Stimulated activated CD4-positive, alpha-beta T cell treated with anti-CD3 and anti-CD28 coated beads, Interleukin-4, amount 100 ng/mL, for 1 hour (primary cell): ENCODE results near the gene TIE1.
"Not testable (repeated sequence)": the region's sequence is repeated elsewhere in the genome, so short reads cannot be mapped to it uniquely, and the experiment has no call there.

ENCODE experiments used
- DNase-seq: peaks from one replicate; pipeline ENCODE4 v3.0.0-alpha.2; 2020

Gene TIE1

DNA sequence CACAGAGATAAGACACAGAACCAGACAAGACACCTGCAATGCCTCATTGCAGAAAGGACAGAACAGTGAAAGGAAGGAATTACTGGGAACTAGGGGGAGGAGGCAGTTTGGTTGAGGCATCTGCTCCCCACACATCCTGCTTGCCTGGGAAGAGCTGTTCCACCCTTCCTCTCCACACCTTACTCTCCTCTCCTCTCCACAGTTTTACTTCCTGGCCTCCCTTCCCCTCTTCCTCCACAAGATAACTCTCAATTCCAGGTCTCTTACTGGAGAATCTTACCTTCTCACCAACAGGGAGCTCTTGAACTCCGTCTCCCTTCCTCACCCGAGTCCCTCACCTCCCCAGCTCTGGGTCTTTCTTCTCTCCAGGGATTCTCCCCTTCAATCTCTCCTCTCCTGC lies 64.9 kb downstream of the TIE1 start:
- no peak for DNase-seq

DNA sequence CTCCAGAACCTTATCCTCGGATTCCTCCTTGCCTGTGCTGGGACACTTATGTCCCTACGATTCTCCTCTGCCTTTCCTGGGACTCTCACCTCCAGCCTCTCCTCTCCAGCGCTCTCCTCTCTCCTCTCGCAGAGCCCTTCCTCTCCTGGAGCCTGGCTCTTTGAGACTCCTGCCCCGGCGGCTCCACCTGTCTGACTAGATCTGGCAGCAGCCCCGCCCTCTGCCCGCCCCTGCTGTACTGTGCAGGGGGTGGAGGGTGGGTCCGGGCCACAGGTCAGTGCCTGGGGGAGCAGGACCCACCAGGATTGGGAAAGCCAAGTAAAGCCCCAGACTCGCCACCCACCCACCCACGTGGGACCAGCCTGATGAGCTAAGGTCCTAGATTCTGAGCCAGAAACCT lies 65.4 kb downstream of the TIE1 start:
- DNase-seq: peak; percentile 15

- DNase-seq: no peak
Measured at GRCh38 chr1:43366601-43367025, 65.8 kb downstream of the TIE1 start.

DNA sequence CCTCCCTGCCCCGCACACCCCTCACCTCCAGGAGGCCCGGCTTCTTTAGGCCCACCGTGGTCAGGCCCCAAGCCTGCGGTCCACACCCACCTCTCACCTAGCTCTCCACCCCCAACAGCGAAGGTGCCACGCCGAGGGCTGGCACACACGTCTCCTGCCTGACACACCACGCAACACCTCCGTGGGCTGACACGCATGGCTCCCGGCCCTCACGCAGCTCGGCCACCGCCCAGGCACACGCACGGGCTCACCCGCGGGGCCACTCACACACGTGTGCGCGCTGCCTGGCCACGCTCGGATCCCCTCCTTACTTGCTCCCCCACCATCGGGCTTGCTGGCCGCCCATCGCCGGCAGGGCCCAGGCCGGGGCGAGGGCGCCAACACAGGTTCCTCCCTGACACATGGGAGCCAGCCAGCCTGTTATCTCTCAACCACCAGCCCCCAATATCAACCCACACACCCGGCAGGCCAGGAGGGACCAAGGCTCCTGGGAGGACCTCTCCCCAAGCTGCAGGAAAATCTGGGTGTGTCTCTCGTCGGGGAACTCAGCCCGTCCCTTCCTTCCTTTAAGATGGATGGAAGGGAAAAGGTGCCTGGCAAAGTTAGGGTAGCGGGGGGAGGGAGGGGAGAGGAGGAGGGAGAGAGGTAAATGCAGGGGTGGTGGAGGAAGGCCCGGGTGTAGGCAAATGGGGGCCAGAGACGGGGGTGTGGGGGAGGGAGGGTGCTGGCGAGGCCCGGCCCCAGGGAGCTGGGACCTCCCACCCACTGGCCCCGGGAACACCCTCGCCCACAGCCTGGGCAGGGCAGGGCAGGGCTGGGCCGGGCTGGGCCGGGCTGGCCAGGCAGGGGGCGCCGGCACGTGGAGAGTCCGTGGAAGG lies 66.5 kb downstream of the TIE1 start:
- peak; percentile 46 for DNase-seq

- DNase-seq: peak; percentile 90
Measured at GRCh38 chr1:43367904-43368645, 67.3 kb downstream of the TIE1 start, which contains the start of gene ELOVL1. TSS of gene ELOVL1 (minus strand) at chr1:43368011. CDS start at chr1:43365609, 2,402 bp downstream.

DNA sequence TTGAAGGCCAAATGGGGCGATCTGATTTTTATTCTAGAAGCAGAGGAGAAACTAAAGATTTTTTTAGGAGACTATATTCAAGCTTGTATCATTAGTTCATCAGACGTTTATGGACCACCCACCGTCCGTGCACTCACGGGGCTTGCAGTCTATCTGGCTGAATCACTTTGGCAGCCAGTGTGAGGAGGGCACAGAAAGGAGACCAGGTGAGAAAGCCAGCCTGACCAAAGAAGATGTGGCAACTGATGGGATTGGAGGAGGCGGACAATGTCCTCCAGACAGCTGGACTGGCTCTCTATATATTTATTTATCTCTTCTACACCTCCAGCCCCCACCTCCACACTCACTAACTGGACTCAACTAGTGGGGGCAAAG lies 67.9 kb downstream of the TIE1 start:
- DNase-seq: no peak

DNA sequence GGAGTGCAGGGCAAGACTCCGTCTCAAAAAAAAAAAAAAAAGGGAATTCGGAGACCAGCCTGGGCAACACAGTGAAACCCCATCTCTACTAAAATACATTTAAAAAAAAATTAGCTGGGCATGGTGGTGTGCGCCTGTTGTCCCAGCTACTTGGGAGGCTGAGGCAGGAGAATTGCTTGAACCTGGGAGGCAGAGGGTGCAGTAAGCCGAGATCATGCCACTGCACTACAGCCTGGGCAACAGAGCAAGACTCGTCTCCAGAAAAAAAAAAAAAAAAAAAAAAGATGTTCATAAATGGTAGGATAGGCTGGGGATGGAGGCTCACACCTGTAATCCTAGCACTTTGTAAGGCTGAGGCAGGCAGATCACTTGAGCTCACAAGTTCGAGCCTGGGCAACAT lies 69.0 kb downstream of the TIE1 start:
- DNase-seq: not testable (repeated sequence)

GRCh38 chr1:43370564-43370963 lies 69.8 kb downstream of the TIE1 start:
- DNase-seq: no peak

DNA sequence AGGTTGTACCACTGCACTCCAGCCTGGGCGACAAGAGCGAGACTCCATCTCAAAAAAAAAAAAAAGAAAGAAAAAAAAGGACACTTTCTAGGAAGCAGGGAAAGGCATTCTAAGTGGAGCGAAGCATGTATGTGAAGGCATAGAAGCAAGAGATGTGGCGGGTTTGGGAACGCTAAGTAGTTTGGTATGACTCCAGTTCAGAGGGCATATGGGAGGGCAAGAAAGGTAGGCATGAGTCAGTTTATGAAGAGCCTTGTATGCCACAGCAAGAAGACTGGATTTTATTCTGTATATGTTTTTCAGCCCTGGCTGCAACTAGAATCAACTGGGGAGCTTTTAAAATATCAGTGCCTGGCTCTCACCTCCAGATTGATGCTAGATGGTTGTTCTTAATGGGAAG lies 71.4 kb downstream of the TIE1 start:
- no peak for DNase-seq
